ENCODE data around the gene GPR39. TPM values are rescaled to one million over a fixed set of nuclear protein-coding genes. Genes with fewer than 3 reads are reported as not detected.
A peak's percentile ranks its signal among the peaks of the same experiment; 100 is the strongest.

GPR39 gene
- total and polyA plus RNA-seq, 8 donors, result 3.9 to 24.4 (median 4.6) TPM

DNA sequence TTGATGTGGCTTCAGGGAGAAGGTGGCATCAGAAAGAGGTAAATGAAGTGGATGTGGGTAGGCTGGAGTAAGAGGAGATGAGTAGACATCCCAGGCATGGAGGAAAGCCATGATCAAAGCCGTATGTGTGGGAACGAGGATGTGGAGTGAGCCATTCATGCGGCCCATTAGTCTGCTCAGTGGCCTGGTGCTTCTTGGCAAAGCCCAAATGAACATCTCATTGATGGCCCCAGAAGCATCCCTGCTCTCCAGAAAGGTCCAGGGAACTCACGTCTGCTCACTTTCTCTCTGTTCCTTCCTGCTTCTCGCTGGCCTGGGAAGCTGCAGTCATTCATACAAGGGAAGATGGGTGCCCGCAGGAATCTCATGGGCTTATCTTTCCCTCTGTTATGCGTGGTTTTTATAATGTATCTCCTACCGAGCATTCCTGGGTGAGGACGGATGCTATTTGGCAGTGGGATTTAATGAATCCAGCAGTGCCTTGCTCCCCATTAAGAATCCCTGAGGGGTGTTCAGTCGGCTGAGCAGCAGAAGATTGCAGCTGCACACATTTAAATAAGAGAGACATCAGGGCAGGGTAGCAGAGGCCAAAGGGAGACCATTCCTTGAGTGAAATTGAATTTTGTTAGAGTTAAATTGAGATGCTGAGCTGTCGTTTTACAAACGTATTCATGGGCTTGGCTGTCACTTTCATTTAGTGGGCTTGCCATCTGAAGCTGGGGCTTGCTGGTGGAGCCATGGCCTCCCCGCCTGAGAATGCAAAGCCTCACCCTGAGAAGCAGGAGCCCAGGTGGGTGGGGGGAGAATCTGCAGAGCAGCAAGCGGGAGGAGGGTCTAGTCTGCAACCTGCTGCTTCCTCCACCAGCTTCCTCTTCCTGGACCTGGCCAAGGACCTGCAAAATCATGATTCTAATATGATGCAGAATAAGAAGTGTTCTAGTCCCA lies 188.9 kb downstream of the GPR39 start:
- no peaks in the 10 kb centered on the region for H3K27me3 ChIP-seq
- intact Hi-C loops (cut with DNase I), result no loop called here
- no peaks in the 10 kb centered on the region for H3K36me3 ChIP-seq
- no peak for DNase-seq
- no peak overlapping the region for H3K4me3 ChIP-seq
- no peaks in the 10 kb centered on the region for H3K4me1 ChIP-seq
- no peak overlapping the region for H3K27ac ChIP-seq
- H3K9me3 ChIP-seq, result no peaks in the 10 kb centered on the region
- no peak for ATAC-seq
- TF ChIP-seq, protein P1, sequence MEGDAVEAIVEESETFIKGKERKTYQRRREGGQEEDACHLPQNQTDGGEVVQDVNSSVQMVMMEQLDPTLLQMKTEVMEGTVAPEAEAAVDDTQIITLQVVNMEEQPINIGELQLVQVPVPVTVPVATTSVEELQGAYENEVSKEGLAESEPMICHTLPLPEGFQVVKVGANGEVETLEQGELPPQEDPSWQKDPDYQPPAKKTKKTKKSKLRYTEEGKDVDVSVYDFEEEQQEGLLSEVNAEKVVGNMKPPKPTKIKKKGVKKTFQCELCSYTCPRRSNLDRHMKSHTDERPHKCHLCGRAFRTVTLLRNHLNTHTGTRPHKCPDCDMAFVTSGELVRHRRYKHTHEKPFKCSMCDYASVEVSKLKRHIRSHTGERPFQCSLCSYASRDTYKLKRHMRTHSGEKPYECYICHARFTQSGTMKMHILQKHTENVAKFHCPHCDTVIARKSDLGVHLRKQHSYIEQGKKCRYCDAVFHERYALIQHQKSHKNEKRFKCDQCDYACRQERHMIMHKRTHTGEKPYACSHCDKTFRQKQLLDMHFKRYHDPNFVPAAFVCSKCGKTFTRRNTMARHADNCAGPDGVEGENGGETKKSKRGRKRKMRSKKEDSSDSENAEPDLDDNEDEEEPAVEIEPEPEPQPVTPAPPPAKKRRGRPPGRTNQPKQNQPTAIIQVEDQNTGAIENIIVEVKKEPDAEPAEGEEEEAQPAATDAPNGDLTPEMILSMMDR (IDR thresholded peaks at IDR 0.05), result no peak

DNA sequence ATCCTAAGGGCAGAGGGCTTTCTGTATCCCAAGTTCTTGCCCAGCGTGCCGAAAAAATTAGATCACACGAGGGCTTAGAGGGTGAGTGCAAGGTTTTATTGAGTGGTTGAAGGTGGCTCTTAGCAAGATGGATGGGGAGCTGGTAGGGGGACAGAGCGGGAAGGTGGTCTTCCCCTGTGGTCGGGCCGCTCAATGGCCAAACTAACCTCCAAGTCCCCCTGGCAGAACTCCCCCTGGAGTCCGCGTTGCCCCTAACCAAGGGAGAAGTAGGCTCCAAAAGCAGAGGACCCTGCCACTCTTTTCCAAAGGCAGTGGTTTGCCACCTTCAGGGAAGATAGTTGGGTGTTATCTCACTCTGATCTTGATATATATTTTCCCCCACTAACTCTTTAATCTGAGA lies 190.0 kb downstream of the GPR39 start:
- DNase-seq (no peak), ATAC-seq (no peak)
- H3K36me3 ChIP-seq, result no peaks in the 10 kb centered on the region
- no peaks in the 10 kb centered on the region for H3K27me3 ChIP-seq
- H3K4me3 ChIP-seq, result no peak overlapping the region
- no peaks in the 10 kb centered on the region for H3K9me3 ChIP-seq
- TF ChIP-seq, protein P1 (IDR thresholded peaks at IDR 0.05), result no peak
- no peak overlapping the region for H3K27ac ChIP-seq
- H3K4me1 ChIP-seq, result no peaks in the 10 kb centered on the region
- intact Hi-C loops (cut with DNase I), result no loop called here

DNA sequence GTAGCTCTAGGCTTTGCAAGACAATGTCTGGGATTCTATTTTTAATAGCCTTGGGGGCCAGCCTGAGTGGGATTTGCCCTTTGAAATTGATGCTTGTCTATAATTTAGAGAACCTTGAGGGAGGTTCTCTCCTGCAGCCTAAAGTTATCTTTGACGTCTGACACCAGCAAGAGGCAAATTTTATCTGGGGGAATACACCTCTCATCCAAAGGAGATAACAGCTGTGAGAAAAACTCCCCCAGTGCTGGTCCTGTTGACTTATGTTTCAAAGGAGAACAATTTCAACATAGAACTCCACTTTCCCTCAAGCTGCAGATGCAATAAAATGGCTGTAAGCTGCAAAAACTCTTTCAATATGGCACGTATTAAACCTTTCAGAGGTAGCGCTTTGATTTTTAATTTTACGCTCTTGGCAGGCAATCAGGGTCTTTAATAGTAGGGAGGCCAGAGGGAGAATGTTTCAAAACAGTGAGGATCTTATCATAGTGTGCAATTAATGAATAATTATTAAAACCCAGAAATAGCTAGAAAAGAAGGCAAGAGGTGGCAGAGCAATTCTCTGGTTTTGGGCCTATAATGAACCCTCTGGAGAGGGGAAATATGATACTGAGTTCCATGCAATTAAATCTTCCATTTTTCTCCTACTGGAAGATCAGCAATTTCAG lies 191.0 kb downstream of the GPR39 start:
- Histone ChIP-seq H3K27me3 (no peaks in the 10 kb centered on the region), H3K4me1 (no peaks in the 10 kb centered on the region), H3K4me3 (no peak overlapping the region), H3K27ac (no peak overlapping the region), H3K36me3 (no peaks in the 10 kb centered on the region), H3K9me3 (no peaks in the 10 kb centered on the region)
- DNase-seq, result no peak
- ATAC-seq, result no peak
- TF ChIP-seq, protein P1 (IDR thresholded peaks at IDR 0.05), result no peak
- intact Hi-C loops (cut with DNase I), result no loop called here

DNA sequence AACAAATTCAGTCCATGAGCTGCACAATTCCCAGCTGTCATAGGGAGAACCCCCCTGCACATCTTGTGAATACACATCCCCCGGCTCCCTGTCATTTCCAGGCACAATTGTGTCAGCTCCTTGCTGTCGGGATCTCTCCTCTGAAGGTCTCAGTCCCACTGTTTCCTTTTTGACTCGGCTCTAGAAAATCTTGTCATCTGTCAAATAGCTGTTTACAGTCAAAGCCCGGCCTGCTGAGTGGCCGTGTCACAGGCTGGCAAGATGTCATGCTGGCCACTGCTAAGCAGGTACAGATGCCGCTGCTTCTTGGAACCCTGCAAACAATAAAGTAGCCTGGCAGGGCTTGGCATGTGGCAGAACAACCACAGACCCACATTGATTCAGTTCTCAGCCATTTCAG lies 191.7 kb downstream of the GPR39 start:
- Histone ChIP-seq H3K9me3 (no peaks in the 10 kb centered on the region), H3K4me3 (no peak overlapping the region), H3K4me1 (no peaks in the 10 kb centered on the region), H3K27ac (no peak overlapping the region), H3K36me3 (no peaks in the 10 kb centered on the region), H3K27me3 (no peaks in the 10 kb centered on the region)
- ATAC-seq, result peak; percentile 54
- intact Hi-C loops (cut with DNase I), result no loop called here
- no peak for DNase-seq
- TF ChIP-seq, protein P1 (IDR thresholded peaks at IDR 0.05), result no peak

Measured in left lung (tissue), 10 donors.